ENCODE results near the gene ITK. TPM values are rescaled to one million over a fixed set of nuclear protein-coding genes. Genes with fewer than 3 reads are reported as not detected.
A peak's percentile ranks its signal among the peaks of the same experiment; 100 is the strongest.

Gene ITK
- total RNA-seq, 5 donors from 2014 or later (not counting 1 experiment from before 2014, with no cell fraction given): 286 to 466 (median 338) TPM

DNA sequence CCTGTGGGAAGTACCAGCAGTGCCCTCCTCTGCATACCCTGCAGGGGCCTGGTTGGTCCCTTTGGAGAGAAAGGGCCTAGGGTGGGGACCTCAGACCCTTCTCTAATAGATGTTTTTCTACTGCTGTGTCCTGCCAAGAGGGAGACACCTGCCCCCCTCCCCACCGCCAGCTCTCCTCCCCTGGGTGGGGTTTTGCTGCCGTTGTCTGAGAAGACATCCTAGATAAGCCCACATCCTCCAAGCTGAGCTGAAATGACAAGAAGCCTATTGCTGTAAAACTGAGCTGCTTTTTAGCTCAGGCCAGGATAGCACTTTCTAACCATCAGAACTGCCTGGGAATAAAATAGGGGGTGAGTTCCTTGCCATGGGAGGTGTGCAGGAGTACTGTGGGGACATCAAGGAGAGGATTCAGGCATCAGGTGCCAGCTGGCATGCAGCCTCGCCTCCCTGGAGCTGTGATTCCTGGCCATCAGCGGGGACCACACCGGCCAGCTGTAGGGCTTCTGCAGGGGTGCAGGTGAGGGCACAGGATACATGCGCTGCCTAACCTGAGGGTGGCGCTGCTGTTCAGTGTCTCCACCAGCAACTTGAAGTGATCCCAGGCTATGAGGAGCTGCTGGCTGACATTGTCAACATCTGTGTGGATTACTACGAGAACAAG lies 123.2 kb downstream of the ITK start:
- H3K4me1 Mint-ChIP-seq: peaks cover 67 to 71% (median 67%) of the 10 kb centered on the region in 3 donors
- H3K4me1 ChIP-seq (ENCODE audit: control insufficient read depth in 1 of 2, extremely low read depth in 1 of 2, insufficient read depth in 2 of 2, low read length in 2 of 2): peaks cover 39 to 56% of the 10 kb centered on the region in 2 experiments
- peaks cover 25 to 88% of the 10 kb centered on the region in 2 donors for H3K36me3 ChIP-seq (ENCODE audit: control insufficient read depth in 2 of 2, extremely low read depth in 1 of 2, insufficient read depth in 1 of 2, low read length in 1 of 2)

More for the DNA sequence above, 123.2 kb downstream of the ITK start:
- Mint-ChIP-seq H3K27ac (peak overlapping the region; percentile 96), H3K4me3 (peak overlapping the region; percentile 64 to 78 (median 73)), H3K27me3 (no peaks in the 10 kb centered on the region), H3K9me3 (no peaks in the 10 kb centered on the region), H3K36me3 (peaks cover 66% of the 10 kb centered on the region)
- Histone ChIP-seq H3K9me3 (no peaks in the 10 kb centered on the region), H3K27ac (ENCODE audit: low read length) (peak overlapping the region; percentile 66), H3K27me3 (replicated peaks in 1 of 2; ENCODE audit: control insufficient read depth in 2 of 2, extremely low read depth in 1 of 2, insufficient read depth in 2 of 2, low read length in 1 of 2) (no peaks in the 10 kb centered on the region), H3K4me3 (ENCODE audit: control insufficient read depth in 1 of 2, extremely low read depth in 1 of 2, low read length in 1 of 2) (peak overlapping the region; percentile 16 to 45)
- POLR2A ChIA-PET: interaction anchor here (0.6 to 1.1 kb wide), 3 partner anchors 9 to 161 kb away, joined by 3 to 4 read pairs (median 3); partner anchors contain the start of gene MED7 (in 1 of the 2)
- DNase-seq: peak; percentile 32 to 78 (median 63)
- peak; percentile 77 to 85 (median 80) for ATAC-seq (replicated peaks in 1 of 4)
- WGBS (ENCODE audit: insufficient coverage): 86% methylated on average over 6 of the region's 8 CpGs
- CTCF ChIA-PET: interaction anchor here (0.6 to 1.9 kb wide), 28 partner anchors 9 to 195 kb away, joined by 3 to 12 read pairs (median 4); partner anchors contain the start of genes ITK (in 1 of the 2) and MED7 (in 1 of the 2)

Other genes with a start within 250 kb of the ITK start
- gene TIMD4, start 217.6 kb upstream of the ITK start, total RNA-seq: 1 to 10 TPM; 2.6 to 7.7 (median 4.1) TPM
- 1 to 10 TPM; 3.3 to 5.8 (median 5.4) TPM for gene HAVCR1, start 121.7 kb upstream of the ITK start, total RNA-seq
- gene HAVCR2, start 71.8 kb upstream of the ITK start, total RNA-seq: 1 to 10 TPM; 2.2 to 4.6 (median 3.2) TPM
- gene MED7, start 38.0 kb upstream of the ITK start, total RNA-seq: 10 to 100 TPM in 3 of 5 donors, 1 to 10 TPM in 2; 5.7 to 14.9 (median 13.1) TPM
- gene GARIN3, start 14.6 kb upstream of the ITK start, total RNA-seq: not detected
- 100 to 1,000 TPM; 362 to 497 (median 398) TPM for gene CYFIP2, start 85.3 kb downstream of the ITK start, total RNA-seq